Brain microvascular endothelial cell (primary cell): Measurements from ENCODE around the gene TREML4.

Source experiments
- DNase-seq: peaks from one replicate; pipeline ENCODE4 v3.0.0-alpha.2; 2020
- H3K27ac ChIP-seq: fragments of 250-450 bp; sonication (Bioruptor Pico); 2 replicates; pipeline ENCODE4 v1.5.1; 2020; ENCODE audit warnings: mild to moderate bottlenecking, moderate library complexity
- H3K27me3 ChIP-seq: fragments of 250-450 bp; sonication (Bioruptor Pico); replicated peaks from 2 replicates; pipeline ENCODE4 v1.5.1; 2020; ENCODE audit warnings: mild to moderate bottlenecking
- H3K36me3 ChIP-seq: fragments of 250-450 bp; sonication (Bioruptor Pico); replicated peaks from 2 replicates; pipeline ENCODE4 v1.5.1; 2020; ENCODE audit warnings: mild to moderate bottlenecking
- H3K4me3 ChIP-seq: 2 replicates; pipeline ENCODE4 v1.5.1; 2011; ENCODE audit warnings: low read depth, mild to moderate bottlenecking, control low read depth, low read length, moderate library complexity
- CTCF ChIP-seq: IDR thresholded peaks from 2 replicates; pipeline ENCODE4 v1.5.1; 2011; ENCODE audit warnings: low read depth, mild to moderate bottlenecking, moderate library complexity, low read length, control low read depth, inconsistent platforms; ENCODE audit errors: missing control alignments
- in situ Hi-C: cut with HindIII; loops from 2 replicates; pipeline ENCODE4 v1.10.0; 2017; ENCODE audit warnings: low sequenced_read_pairs, low pct_ligation_motif_present

Gene TREML4

GRCh38 chr6:41224800-41225199, 3.3 kb upstream of the TREML4 start:
- H3K4me3 ChIP-seq, result no peak overlapping the region
- H3K27ac ChIP-seq, result no peak overlapping the region
- no peak for TF ChIP-seq CTCF
- no peaks in the 10 kb centered on the region for H3K36me3 ChIP-seq
- in situ Hi-C loops, result no loop called here
- DNase-seq, result no peak
- no peaks in the 10 kb centered on the region for H3K27me3 ChIP-seq

GRCh38 chr6:41226752-41227151, 1.4 kb upstream of the TREML4 start:
- no peak overlapping the region for H3K27ac ChIP-seq
- no peaks in the 10 kb centered on the region for H3K36me3 ChIP-seq
- no peak overlapping the region for H3K4me3 ChIP-seq
- in situ Hi-C loops, result no loop called here
- TF ChIP-seq CTCF, result no peak
- no peaks in the 10 kb centered on the region for H3K27me3 ChIP-seq
- DNase-seq, result no peak

- DNase-seq, result no peak
- Histone ChIP-seq H3K36me3 (no peaks in the 10 kb centered on the region), H3K27ac (no peak overlapping the region), H3K27me3 (no peaks in the 10 kb centered on the region), H3K4me3 (no peak overlapping the region)
- no peak for TF ChIP-seq CTCF
- in situ Hi-C loops, result no loop called here
Observed at GRCh38 chr6:41228616-41229015, 467 bp downstream of the TREML4 start.

GRCh38 chr6:41229721-41230120, 1.6 kb downstream of the TREML4 start:
- H3K36me3 ChIP-seq, result no peaks in the 10 kb centered on the region
- no peak for TF ChIP-seq CTCF
- in situ Hi-C loops, result no loop called here
- no peak for DNase-seq
- H3K27ac ChIP-seq, result no peak overlapping the region
- no peak overlapping the region for H3K4me3 ChIP-seq
- no peaks in the 10 kb centered on the region for H3K27me3 ChIP-seq

GRCh38 chr6:41231246-41231645, 3.1 kb downstream of the TREML4 start:
- no peaks in the 10 kb centered on the region for H3K36me3 ChIP-seq
- TF ChIP-seq CTCF, result no peak
- DNase-seq, result no peak
- H3K4me3 ChIP-seq, result no peak overlapping the region
- no peak overlapping the region for H3K27ac ChIP-seq
- in situ Hi-C loops, result no loop called here
- no peaks in the 10 kb centered on the region for H3K27me3 ChIP-seq

GRCh38 chr6:41232667-41233066, 4.5 kb downstream of the TREML4 start:
- no peak overlapping the region for H3K27ac ChIP-seq
- no peak overlapping the region for H3K4me3 ChIP-seq
- in situ Hi-C loops, result no loop called here
- H3K27me3 ChIP-seq, result no peaks in the 10 kb centered on the region
- H3K36me3 ChIP-seq, result no peaks in the 10 kb centered on the region
- no peak for TF ChIP-seq CTCF
- no peak for DNase-seq
